ENCODE measurements around the gene TASP1. TPM values are rescaled to one million over a fixed set of nuclear protein-coding genes. Genes with fewer than 3 reads are reported as not detected.

Gene TASP1
- total RNA-seq, 1 donor = 6.5 TPM

DNA sequence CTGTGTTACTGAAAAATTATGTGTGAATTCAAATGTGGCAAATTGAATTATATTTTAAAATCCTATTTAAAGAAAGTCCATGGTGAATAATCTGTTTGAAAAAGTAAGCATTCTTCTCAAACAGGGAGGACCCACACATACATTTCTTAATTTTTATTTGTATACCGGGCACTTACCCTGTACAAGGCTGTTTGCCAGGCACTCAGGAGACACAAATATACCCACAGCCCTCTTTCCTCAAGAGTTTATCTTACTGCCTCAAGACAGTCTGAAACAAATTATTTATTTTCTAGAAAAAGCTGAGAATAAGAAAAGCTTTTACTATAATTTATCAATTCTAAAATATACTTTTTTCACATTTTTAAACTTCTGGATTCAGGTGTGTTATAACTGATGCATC lies 114.4 kb downstream of the TASP1 start:
- TF ChIP-seq CTCF (IDR thresholded peaks at IDR 0.05; ENCODE audit: insufficient read depth, low read length) = no peak
- DNase-seq (ENCODE audit: low read depth) = no peak
- no peak overlapping the region for H3K4me3 ChIP-seq (ENCODE audit: low read depth, low read length)

DNA sequence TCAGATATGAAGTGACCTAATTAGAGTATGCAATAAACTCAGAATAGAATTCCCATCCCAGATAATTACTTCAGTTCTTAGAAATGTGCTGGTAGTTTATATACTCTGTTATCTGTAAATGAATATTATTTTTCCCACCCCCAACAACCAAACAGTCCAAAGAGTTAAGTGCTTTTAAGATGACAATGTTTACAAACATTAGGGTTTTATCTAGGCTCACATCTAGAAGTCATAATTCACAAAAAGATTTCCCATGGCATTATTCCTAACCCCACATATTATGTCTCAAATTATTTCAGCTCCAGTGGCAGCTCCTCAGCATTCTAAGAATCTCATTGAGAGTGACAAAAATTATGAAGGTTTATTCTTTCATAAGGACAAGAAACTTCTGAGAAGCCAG lies 120.9 kb downstream of the TASP1 start:
- no peak for TF ChIP-seq CTCF (IDR thresholded peaks at IDR 0.05; ENCODE audit: insufficient read depth, low read length)
- H3K4me3 ChIP-seq (ENCODE audit: low read depth, low read length) = no peak overlapping the region
- DNase-seq (ENCODE audit: low read depth) = no peak

DNA sequence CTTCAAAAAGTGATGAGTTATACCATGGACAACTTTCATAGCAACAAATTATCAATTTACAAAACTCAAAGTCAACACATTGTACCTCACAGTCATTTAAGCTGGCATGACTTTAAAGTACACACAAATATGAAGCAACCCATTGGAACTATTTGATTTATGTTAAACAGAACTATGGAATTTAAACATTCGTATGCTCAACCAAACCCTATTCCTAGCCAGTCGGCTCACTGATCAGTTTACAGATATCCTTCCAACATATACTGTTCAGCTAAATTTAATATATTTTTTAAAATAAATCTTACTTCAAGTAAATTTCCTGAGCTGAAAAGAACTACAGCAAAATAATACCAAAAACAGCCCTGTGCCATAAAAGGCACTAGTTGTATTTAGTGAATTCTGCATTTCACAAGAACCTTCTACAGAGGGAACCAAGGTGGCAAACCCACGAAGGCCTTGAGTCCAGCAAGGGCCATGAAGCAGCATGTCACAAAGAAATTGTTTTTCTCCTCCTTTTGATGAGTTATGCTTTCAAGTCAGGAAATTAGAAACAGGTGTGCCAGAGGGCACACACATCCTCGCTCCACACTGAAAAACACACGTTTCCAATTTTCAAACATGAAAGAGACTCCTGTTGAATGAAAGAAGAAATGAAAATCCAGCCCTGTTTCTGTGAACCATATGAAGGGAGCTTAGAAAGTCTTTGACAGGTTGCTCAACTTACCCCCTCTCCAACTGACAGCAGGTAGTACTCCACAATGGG lies 122.8 kb downstream of the TASP1 start:
- H3K4me3 ChIP-seq (ENCODE audit: low read depth, low read length) = no peak overlapping the region
- DNase-seq (ENCODE audit: low read depth) = no peak
- no peak for TF ChIP-seq CTCF (IDR thresholded peaks at IDR 0.05; ENCODE audit: insufficient read depth, low read length)

DNA sequence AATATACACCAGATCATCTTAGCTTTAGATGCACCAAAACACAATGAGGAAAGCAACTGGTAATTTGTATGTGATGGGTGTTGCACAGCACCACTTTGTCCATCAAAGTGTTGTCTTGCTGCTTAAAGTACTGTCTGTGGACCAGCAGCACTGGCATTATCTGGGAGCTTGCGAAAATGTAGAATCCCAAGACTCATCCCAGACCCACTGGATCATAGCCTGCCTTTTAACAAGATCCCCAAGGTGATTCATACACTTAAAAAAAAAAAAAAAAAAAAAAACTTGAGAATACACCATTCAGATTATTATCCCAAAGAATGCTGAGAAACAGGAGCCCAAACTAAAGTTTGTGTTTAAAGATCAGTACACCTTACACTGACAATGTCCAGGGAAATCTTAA lies 123.4 kb downstream of the TASP1 start:
- no peak for DNase-seq (ENCODE audit: low read depth)
- TF ChIP-seq CTCF (IDR thresholded peaks at IDR 0.05; ENCODE audit: insufficient read depth, low read length) = no peak
- no peak overlapping the region for H3K4me3 ChIP-seq (ENCODE audit: low read depth, low read length)

GRCh38 chr20:13510837-13511488 lies 127.8 kb downstream of the TASP1 start:
- no peak overlapping the region for H3K4me3 ChIP-seq (ENCODE audit: low read depth, low read length)
- TF ChIP-seq CTCF (IDR thresholded peaks at IDR 0.05; ENCODE audit: insufficient read depth, low read length) = no peak
- peak; percentile 78 for DNase-seq (ENCODE audit: low read depth)

DNA sequence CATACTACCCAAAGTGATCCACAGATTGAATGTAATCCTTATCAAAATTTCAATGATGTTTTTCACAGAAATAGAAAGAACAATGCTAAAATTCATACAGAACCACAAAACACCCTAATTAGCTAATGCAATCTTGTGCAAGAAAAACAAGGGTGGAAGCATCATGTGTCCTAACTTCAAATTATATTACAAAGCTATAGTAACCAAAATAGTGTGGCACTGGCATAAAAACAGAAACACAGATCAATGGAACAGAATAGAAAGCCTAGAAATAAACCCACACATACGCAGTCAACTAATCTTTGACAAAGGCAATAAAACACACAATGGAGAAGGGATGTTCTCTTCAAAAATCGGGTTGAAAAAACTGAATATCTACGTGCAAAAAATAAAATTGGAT lies 131.1 kb downstream of the TASP1 start:
- DNase-seq (ENCODE audit: low read depth) = no peak
- TF ChIP-seq CTCF (IDR thresholded peaks at IDR 0.05; ENCODE audit: insufficient read depth, low read length) = no peak
- no peak overlapping the region for H3K4me3 ChIP-seq (ENCODE audit: low read depth, low read length)
